SHP77 treated with DMSO at 0.1 percent for 48 hours (cell line): ENCODE data around the gene GBP1.

Experiments used
- DNase-seq: peaks from one replicate; lab custom pipeline; 2025; lab: John Stamatoyannopoulos, UW

GBP1 gene

DNA sequence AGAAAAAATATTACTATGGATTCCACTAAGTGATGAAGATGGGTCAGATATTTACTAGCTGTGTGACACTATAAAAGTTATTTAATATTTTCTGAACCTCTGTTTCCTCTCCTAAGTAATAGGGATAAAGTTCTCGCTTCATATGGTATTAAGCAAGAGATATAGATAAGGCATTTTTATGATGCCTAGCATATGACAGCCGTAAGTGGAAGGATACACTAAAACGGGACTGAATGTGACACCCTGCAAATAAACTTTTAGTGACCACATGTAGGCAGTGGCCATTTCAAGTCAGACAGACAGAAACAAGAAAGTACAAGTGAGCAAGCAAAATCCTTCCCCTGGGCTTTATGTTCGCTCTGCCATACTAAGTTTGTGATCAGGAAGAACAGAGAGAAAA is 56.5 kb downstream of the GBP1 start:
- DNase-seq = no peak

DNA sequence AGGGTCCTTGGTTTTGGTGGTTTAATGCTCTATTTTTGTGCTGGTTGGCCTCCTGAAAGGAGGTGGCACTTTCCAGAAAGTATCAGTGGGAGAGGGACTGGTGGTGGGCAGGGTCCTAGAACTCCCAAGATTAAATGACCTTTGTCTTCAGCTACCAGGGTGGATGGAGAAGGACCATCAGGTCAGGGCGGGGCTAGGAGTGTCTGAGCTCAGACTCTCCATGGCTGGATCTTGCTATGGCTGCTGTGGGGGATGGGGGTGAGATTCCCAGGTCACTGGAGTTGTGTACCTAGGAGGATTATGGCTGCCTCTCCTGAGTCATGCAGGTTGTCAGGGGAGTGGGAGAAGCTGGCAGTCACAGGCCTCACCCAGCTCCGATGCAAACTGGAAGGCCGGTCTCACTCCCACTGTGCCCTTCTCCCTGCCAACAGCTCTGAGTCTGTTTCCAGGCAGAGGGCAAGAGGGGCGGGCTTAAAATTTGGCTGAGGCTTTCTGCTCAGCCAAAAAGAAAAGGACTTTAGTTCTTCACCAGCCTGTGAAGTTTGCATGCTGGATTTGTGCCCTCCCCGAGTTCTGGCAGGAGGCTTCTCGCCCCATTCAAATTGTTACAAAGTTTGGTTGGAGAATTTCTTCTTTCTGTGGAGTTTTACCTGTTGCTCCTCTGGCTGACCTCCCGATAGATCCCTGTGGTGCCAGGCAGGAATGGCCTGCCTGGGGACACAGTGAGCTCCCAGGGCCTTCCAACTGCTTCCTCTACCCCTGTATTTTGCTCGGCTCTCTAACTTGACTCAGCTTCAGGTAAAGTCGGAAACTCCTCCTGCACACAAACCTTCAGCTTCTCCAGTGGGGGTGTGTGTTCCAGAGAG is 59.5 kb downstream of the GBP1 start:
- DNase-seq = no peak
